Rectal smooth muscle tissue (tissue), 1 donor: ENCODE data around the gene SYTL2.

Source experiments
- H3K27ac ChIP-seq: one replicate; pipeline ENCODE4 v1.7.0; 2013; ENCODE audit warnings: low read depth, low read length, inconsistent platforms
- H3K27me3 ChIP-seq: one replicate; pipeline ENCODE4 v1.7.0; 2013; ENCODE audit warnings: low read length; ENCODE audit not compliant: control insufficient read depth, insufficient read depth
- H3K36me3 ChIP-seq: one replicate; pipeline ENCODE4 v1.7.0; 2013; ENCODE audit warnings: low read length; ENCODE audit not compliant: control insufficient read depth, insufficient read depth
- H3K4me1 ChIP-seq: one replicate; pipeline ENCODE4 v1.7.0; 2013; ENCODE audit warnings: low read length; ENCODE audit not compliant: control insufficient read depth, insufficient read depth
- H3K4me3 ChIP-seq: one replicate; pipeline ENCODE4 v1.7.0; 2013; ENCODE audit warnings: low read length
- H3K9ac ChIP-seq: one replicate; pipeline ENCODE4 v1.7.0; 2013; ENCODE audit warnings: low read length

The SYTL2 gene

DNA sequence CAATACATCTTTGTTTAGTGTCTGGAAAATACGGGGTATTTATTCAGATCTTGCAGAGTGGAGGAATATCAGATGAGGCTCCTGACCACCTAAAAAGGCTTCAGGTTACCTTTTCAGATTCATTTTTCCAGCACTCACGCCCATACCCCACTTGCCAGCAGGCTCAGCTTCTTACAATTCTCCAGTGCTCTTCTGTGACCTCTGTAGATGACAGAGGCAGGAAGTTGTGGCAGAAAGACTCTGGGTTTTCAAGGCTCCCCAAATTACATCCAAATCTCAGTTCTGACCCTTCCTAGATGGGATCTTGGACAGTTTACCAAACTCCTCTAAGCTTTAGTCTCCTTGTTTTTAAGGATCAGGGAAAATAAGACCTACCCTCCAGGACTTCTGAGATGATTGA, 61.1 kb downstream of the SYTL2 start:
- Histone ChIP-seq H3K4me1 (no peaks in the 10 kb centered on the region), H3K27ac (no peak overlapping the region), H3K9ac (no peak overlapping the region), H3K27me3 (no peaks in the 10 kb centered on the region), H3K36me3 (no peaks in the 10 kb centered on the region), H3K4me3 (no peak overlapping the region)

DNA sequence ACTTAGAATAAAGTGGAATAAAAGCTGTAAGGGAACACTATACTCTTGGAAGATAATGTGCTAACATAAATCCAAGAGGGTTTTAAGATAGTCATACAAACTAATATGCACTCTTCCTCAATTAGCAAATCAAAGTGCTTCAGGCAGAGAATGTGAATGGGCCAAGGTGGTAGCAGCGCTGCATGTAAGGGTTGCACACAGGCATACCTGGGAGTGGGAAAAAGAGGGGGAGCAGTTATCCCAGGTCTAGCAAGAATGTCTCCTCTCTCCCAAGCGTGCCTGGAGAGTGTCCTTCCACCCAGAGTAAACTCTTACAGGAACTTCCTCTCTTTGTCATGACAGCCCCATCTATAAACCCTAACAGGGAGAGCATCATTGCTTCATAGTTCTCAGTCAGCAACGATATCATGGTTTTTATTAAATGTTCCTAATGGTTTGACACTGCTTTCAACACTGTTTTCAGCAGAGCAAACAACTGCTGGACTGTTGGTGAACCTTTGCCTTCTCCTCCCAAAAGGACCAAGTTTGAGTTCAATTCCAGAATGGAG, 61.6 kb downstream of the SYTL2 start:
- no peak overlapping the region for H3K9ac ChIP-seq
- no peaks in the 10 kb centered on the region for H3K36me3 ChIP-seq
- no peaks in the 10 kb centered on the region for H3K27me3 ChIP-seq
- H3K4me3 ChIP-seq, result no peak overlapping the region
- H3K4me1 ChIP-seq, result no peaks in the 10 kb centered on the region
- no peak overlapping the region for H3K27ac ChIP-seq

- Histone ChIP-seq H3K4me3 (no peak overlapping the region), H3K27me3 (no peaks in the 10 kb centered on the region), H3K4me1 (no peaks in the 10 kb centered on the region), H3K36me3 (no peaks in the 10 kb centered on the region), H3K9ac (no peak overlapping the region), H3K27ac (no peak overlapping the region)
Observed at GRCh38 chr11:85748455-85748891, 62.5 kb downstream of the SYTL2 start.

DNA sequence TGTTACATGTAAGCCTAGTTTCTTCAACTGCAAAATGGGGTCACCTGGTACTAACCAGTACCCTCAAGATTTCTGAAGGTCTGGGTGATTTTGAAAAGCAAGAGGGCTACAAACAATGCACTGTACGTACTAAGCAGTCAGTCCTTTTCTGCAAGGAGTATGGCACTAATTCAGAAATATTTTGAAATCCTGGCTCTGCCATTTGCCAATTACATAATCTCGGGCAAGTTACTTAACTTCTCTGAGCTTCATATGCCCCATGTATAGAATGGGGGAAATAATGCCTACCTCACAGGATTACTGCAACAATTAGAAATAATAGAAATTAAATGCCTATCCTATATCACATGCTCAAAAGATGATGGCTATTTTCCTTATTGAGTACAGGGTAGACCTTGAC, 64.3 kb downstream of the SYTL2 start:
- Histone ChIP-seq H3K4me1 (no peaks in the 10 kb centered on the region), H3K9ac (no peak overlapping the region), H3K27me3 (no peaks in the 10 kb centered on the region), H3K36me3 (no peaks in the 10 kb centered on the region), H3K4me3 (no peak overlapping the region), H3K27ac (no peak overlapping the region)

DNA sequence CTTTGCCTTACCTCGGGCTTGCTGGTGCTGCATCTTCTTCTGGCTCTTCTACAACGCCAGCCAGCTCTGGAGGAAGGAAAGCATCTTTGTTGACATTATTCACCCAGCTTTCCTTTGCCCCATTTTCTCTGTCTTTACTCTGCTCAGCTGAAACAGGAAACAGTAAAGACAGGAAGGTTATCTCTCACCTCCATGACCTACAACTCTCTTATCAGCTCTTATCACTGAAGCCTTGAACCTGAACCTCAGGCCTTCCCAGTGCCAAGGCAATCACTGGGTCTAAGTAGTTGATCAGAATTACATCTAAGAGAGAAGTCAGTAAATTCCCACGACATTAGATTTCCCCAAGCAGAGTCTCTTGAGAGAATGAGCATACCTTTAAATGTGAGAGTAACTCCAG, 65.3 kb downstream of the SYTL2 start:
- Histone ChIP-seq H3K27me3 (no peaks in the 10 kb centered on the region), H3K9ac (no peak overlapping the region), H3K36me3 (no peaks in the 10 kb centered on the region), H3K4me1 (no peaks in the 10 kb centered on the region), H3K4me3 (no peak overlapping the region), H3K27ac (no peak overlapping the region)

- no peaks in the 10 kb centered on the region for H3K27me3 ChIP-seq
- no peaks in the 10 kb centered on the region for H3K36me3 ChIP-seq
- H3K4me1 ChIP-seq, result no peaks in the 10 kb centered on the region
- no peak overlapping the region for H3K4me3 ChIP-seq
- no peak overlapping the region for H3K9ac ChIP-seq
- H3K27ac ChIP-seq, result no peak overlapping the region
Observed at GRCh38 chr11:85742873-85743275, 68.1 kb downstream of the SYTL2 start.

GRCh38 chr11:85742348-85742747, 68.6 kb downstream of the SYTL2 start:
- Histone ChIP-seq H3K27ac (no peak overlapping the region), H3K4me3 (no peak overlapping the region), H3K27me3 (no peaks in the 10 kb centered on the region), H3K4me1 (no peaks in the 10 kb centered on the region), H3K9ac (no peak overlapping the region), H3K36me3 (no peaks in the 10 kb centered on the region)

DNA sequence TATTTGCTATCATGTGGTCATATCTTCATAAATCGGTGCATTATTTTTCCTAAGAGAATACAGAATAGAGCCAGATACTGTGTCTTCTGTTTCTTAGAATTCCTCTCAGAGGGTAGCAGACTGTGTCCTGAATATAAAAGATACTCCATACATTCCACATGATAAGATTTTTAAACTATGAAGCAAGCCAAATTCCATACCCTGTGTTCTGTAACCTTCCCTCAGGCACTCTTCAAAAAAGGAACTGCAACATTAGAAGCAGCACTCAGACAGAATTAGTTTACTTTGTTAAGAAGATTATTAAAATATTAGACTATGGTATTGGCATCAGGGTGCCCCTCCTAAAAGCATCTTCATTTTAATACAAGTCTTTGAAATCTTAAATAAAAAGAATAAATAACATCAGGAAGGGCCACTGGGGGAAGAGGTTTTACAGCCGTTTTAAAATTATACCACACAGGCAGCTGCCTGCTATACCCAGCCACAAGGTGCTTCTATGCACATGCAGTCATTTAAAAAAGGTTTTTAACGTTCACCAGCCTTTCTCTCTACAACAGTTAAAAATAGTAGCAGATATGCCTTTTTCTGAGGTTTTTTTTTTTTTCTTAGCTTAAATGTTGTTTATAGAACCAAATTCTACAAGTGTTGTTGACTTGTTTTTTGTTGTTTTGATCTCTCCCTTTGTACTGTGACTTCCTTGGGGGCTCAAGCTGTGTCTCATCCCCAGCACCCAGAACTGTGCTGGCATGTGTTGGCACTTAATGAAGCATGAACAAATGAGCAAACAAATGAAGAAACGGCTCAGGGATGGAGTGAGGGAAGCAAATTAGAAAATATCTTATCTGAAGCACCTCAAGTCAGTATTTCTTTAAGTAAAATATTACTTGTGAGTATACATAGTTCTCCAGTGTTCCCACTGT, 70.2 kb downstream of the SYTL2 start:
- Histone ChIP-seq H3K27me3 (no peaks in the 10 kb centered on the region), H3K4me3 (no peak overlapping the region), H3K27ac (no peak overlapping the region), H3K9ac (no peak overlapping the region), H3K4me1 (no peaks in the 10 kb centered on the region), H3K36me3 (no peaks in the 10 kb centered on the region)

DNA sequence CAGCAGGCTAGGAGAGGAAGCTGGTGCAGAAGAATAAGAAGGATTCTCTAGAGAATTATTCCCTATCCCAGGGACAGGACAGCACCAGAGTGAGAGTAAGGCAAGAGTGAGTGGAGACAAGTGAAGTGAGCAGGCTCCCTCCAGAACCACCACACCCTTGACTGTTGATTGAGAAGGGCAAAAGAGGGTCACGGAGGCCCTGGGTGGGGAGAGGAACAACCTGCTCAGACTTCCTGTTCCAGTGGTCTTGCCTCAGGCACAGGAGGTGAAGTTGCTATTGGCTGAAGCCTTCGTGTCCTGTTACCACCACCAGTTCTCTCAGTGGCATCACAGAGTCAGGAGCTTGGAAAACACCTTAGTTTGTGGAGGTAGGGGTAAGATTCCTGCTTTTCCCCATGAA, 73.2 kb downstream of the SYTL2 start:
- Histone ChIP-seq H3K4me3 (no peak overlapping the region), H3K9ac (no peak overlapping the region), H3K27ac (no peak overlapping the region), H3K4me1 (no peaks in the 10 kb centered on the region), H3K36me3 (no peaks in the 10 kb centered on the region), H3K27me3 (no peaks in the 10 kb centered on the region)

- Histone ChIP-seq H3K9ac (no peak overlapping the region), H3K4me1 (no peaks in the 10 kb centered on the region), H3K27ac (no peak overlapping the region), H3K4me3 (no peak overlapping the region), H3K27me3 (no peaks in the 10 kb centered on the region), H3K36me3 (no peaks in the 10 kb centered on the region)
Observed at GRCh38 chr11:85735876-85736460, 75.0 kb downstream of the SYTL2 start.

DNA sequence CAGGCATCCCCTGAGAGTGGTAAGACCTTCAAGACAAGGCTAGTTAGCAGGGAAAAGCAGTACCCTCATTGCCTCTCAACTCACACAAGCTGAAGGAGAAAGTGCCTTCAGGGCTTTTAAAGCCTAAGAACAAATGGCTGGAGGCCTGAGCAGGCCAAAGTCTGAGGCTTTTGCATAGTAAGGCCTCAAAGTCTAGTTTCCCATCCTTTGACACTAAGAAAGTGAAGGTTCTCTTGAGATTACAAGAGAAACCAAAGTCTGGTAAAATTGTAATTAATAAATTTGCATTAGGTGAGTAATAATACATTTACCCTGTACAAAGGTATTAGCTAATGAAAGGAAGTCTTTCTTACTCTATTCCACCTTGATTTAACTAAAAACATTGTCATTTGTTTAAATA, 78.0 kb downstream of the SYTL2 start:
- H3K9ac ChIP-seq, result no peak overlapping the region
- no peaks in the 10 kb centered on the region for H3K36me3 ChIP-seq
- no peaks in the 10 kb centered on the region for H3K4me1 ChIP-seq
- H3K27ac ChIP-seq, result no peak overlapping the region
- no peaks in the 10 kb centered on the region for H3K27me3 ChIP-seq
- H3K4me3 ChIP-seq, result no peak overlapping the region

DNA sequence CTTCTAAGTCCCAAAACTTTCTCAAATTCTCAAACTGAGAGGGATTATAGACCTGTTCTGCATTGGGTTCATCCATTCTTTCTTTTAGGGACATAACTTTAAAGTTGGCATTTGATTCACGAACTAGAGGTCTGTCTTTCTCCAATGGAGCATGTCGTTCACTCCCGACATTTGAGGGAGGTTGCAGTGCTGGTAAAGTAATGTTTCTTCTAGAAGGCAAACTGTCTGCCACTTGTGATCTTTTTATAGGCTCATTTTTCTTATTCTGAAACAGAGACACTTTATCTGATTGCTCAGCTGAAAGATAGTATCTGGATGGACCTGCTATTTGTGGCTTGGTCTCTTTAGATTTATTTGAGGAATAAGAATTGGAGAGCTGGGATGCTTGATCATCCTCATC, 84.6 kb downstream of the SYTL2 start:
- no peak overlapping the region for H3K4me3 ChIP-seq
- H3K4me1 ChIP-seq, result no peaks in the 10 kb centered on the region
- H3K9ac ChIP-seq, result no peak overlapping the region
- no peaks in the 10 kb centered on the region for H3K27me3 ChIP-seq
- no peak overlapping the region for H3K27ac ChIP-seq
- no peaks in the 10 kb centered on the region for H3K36me3 ChIP-seq
